ENCODE data around the gene GNPNAT1. TPM values are rescaled to one million over a fixed set of nuclear protein-coding genes. Genes with fewer than 3 reads are reported as not detected.

Gene GNPNAT1
- total and polyA plus RNA-seq, 2 of the 8 experiments (the other 6 are each of a cell fraction or from before 2014, with no cell fraction given) = 25.5 to 54.1 TPM

GRCh38 chr14:52783206-52783605 lies 8.2 kb downstream of the GNPNAT1 start (continued):
- TF ChIP-seq CEBPB (IDR thresholded peaks at IDR 0.05; ENCODE audit: low read depth, low read length) = no peak
- no peak for TF ChIP-seq ASH2L (IDR thresholded peaks at IDR 0.05; ENCODE audit: low read length)
- TF ChIP-seq JUN (IDR thresholded peaks at IDR 0.05; ENCODE audit: low read depth, low read length) = no peak
- no peak for TF ChIP-seq SP4 (IDR thresholded peaks at IDR 0.05; ENCODE audit: low read length)
- TF ChIP-seq BACH1 (IDR thresholded peaks at IDR 0.05; ENCODE audit: low read length) = no peak
- no peak for TF ChIP-seq TBP (IDR thresholded peaks at IDR 0.05; ENCODE audit: low read depth, low read length)

All from H1 (cell line).